HEK293 (cell line): Measurements from ENCODE around the gene WTAP.

Source experiments
- CTCF ChIP-seq: fragments of 450-650 bp; formaldehyde crosslinking; IDR thresholded peaks from 2 replicates; pipeline ENCODE4 v1.5.1; 2016; ENCODE audit warnings: missing biosample characterization, missing genetic modification characterization
- TSHZ1 ChIP-seq: fragments of 450-650 bp; formaldehyde crosslinking; IDR thresholded peaks from 2 replicates; pipeline ENCODE4 v1.5.1; 2016; ENCODE audit warnings: missing biosample characterization, missing genetic modification characterization, borderline replicate concordance
- YY1 ChIP-seq: fragments of 450-650 bp; formaldehyde crosslinking; IDR thresholded peaks from 2 replicates; pipeline ENCODE4 v1.5.1; 2018; ENCODE audit warnings: missing biosample characterization, missing genetic modification characterization
- ZNF10 ChIP-seq: fragments of 450-650 bp; formaldehyde crosslinking; IDR thresholded peaks from 2 replicates; pipeline ENCODE4 v1.5.1; 2017; ENCODE audit warnings: missing biosample characterization, missing genetic modification characterization
- ZNF423 ChIP-seq: fragments of 450-650 bp; formaldehyde crosslinking; IDR thresholded peaks from 2 replicates; pipeline ENCODE4 v1.5.1; 2016; ENCODE audit warnings: missing biosample characterization, missing genetic modification characterization
- ZNF776 ChIP-seq: fragments of 450-650 bp; formaldehyde crosslinking; IDR thresholded peaks from 2 replicates; pipeline ENCODE4 v1.5.0; 2017; ENCODE audit warnings: missing biosample characterization, missing genetic modification characterization, borderline replicate concordance
- ZSCAN30 ChIP-seq: fragments of 450-650 bp; IDR thresholded peaks from 2 replicates; pipeline ENCODE4 v1.5.1; 2018; ENCODE audit warnings: missing biosample characterization, mild to moderate bottlenecking, missing genetic modification characterization, moderate library complexity

- no peak for TF ChIP-seq TSHZ1 (tag by site-specific recombination)
- no peak for TF ChIP-seq YY1
- no peak for TF ChIP-seq CTCF (tag by site-specific recombination)
- no peak for TF ChIP-seq ZNF423 (tag by site-specific recombination)
- no peak for TF ChIP-seq ZNF776 (tag by site-specific recombination)
- TF ChIP-seq ZNF10 (tag by site-specific recombination): no peak
- no peak for TF ChIP-seq ZSCAN30 (tag by site-specific recombination)
Observed at GRCh38 chr6:159736908-159737307, 9.6 kb downstream of the WTAP start.
